ENCODE results near the gene EIF2B5.

Gene EIF2B5

DNA sequence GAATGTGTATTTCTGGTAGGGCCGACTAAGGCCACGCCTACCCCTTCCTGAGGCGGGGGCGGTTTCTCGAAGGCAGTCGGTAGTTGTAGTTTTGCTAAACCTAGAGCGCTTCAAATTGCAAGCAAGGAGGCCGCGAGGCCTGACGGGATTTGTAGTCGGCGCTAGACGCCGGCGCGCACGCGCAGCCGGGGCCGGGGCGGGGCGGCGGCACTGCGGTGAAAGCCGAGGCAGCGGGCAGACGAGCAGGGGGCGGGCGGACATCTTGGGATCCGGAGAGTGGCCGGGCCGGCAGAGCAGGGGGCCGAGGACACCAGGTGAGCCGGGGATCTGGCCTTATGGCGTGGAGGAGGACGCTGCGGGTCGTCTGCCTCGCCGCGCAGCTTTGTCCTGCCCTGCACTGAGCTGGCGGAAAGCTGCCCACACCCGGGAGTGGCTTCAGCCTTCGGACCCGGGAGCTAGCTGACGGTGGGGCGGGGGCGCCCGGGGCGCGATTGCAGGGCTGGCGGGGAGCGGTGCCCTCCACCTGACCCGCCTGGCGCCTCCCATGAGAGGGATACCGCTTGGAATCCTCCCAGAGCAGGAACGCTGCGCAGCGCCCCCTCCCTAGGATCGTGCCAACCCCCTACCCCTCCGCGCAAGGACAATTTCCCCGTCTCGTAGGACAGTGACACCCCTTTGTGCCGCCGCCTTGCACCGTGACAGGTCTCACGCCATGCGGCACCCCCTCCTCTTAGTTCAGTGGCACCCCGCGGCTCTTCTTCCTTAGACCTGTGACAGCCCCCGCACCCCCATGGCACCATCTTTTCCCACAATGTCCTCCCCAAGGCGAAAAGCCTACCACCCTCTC is 39.7 kb downstream of the EIF2B5 start, which contains the start of gene AP2M1:
TSS of gene AP2M1 (plus strand) at position 210 of the 847 bp plus-strand sequence. CDS start 2,139 bp downstream, outside the sequence.
- DNase-seq: peak; percentile 99

DNA sequence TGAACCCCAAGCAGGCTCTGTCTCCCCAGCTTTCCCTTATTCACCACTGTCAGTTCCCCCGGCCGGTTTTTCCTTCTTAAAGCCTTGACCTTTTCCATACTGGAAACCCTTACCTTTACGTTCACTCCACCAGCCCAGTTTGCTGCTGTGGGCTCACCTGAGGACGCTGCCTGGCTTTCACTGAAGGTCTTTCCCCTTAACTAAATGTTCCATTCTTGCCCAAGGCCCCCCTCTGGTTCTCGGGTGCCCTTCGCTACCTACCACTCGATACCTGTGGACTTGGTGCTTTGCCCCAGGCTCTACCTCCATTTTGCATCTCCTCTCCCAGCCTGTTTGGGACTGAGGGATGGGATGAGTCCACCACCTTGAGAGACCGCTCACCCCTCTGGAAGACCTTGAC is 40.3 kb downstream of the EIF2B5 start:
- DNase-seq: no peak

DNA sequence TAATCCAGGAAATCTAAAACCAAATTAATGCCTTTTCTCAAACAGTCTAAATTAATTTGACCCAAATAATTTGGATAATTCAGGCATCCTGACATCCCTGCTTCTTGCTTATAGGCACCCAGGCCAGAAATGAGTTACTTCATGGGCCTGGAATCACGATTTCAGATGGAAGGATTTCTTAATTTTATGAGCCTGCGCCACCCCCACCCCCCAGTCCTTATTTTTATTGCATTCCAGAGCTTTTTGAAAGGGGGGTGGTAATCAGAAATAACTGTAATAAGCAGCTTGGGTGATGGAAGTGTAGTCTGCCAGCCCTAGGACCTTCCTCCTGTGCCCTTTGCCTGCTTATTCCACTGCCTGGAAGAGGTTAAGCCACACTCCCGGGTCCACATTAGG is 40.8 kb downstream of the EIF2B5 start:
- DNase-seq: no peak

DNA sequence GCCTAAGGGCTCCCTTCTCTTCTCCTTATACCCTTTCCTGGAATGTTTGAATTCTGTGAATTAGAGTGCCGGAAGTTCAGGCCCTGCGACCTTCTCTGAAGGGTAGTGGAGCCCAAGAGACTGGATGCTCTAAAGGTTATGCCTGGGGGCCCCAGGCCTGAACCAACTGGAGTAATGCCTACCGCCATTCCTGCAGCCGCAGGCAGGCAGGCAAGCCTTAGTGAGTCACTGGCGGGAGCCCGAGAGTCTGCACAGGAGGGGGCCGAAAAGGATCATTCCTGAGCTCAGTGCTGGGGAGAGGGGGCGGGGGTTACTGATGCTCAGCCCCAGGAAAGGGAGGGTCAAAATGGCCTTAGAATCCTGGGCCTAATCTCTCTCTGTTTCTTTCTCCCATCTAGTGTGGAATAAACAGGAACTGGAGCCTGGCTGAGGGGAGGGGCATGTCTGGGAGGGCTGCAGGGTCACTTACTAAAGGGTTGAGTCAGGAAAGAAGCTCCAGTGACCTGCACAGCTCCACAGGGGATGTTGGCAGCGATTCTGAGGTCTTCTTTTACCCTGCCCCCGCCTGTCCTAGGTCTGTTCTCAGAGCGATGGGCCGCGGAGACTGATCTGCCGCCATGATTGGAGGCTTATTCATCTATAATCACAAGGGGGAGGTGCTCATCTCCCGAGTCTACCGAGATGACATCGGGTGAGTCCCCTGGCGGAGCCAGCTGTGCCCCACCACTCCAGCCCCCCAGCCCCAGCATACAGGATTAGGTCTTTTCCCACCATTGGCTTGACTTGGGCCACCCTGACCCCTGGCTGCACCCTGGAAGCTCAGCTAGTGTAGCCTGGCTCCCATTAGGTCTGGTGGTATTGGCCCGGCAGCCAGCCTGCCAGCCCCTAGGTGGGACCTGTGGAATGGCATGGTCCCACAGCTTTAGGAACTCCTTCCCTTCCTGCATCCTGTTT is 41.5 kb downstream of the EIF2B5 start:
- DNase-seq: peak; percentile 49

DNA sequence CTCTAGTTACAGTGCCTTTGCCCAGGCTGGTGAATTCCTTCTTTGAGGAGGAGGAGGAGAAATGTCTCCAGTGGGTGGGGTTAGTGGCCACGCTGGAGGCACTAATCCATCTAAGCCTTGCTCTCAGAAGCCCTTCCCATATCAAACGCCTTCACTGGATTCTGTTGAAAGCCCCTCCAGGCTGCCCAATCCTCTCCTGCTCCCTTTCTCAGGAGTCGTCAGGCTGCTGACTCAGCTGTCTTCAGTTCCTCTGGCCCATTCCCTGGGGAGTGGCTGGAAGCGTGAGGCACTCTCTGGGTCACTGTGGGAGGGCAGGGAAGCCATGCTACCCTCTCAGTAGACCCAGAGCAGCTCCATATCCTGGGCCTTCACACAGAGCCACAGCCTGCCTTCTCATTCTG is 42.2 kb downstream of the EIF2B5 start:
- no peak for DNase-seq

DNA sequence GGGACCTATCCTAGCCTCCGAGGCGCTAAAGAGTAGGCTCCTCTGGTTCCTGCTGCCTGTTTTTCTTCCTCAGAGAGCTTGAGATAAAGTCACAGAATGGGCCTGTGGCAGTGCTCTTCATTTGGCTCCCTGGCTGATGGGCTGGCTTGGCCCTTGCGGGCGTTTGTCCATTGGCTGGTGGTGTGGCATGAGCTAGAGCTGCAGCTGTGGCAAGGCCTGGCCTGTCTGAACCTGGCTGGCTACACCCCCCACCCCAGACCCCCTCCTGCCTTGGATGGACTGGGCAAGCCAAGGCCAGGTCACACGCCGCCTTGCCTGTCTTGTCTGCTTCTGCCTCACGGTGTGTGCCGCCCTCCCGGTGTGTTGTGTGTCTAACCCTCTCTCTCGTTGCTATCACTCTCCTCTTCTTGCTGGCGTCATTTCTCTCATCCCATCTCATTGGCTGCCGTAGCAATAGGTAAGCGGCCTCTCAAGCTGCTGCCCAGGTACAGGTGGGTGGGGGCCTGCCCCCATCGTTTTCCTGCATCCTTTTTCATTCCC is 42.7 kb downstream of the EIF2B5 start:
- no peak for DNase-seq

DNA sequence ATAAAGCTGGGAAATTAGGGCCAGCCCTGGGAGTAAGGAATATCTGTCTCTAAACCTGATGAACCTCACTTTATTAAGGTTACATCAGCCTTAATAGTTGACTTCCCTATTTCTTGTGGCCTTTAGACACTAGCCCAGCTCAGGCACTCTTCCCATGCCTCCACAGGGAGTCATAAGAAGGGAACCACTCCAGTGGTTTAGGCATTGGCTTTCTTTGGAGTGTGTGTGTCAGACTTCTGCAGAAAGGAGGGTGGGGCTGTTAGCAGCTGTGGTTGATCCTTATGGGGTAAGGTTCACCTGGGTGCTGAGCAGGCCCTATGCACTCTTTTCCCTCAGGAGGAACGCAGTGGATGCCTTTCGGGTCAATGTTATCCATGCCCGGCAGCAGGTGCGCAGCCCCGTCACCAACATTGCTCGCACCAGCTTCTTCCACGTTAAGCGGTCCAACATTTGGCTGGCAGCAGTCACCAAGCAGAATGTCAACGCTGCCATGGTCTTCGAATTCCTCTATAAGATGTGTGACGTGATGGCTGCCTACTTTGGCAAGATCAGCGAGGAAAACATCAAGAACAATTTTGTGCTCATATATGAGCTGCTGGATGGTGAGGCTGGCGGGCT is 43.5 kb downstream of the EIF2B5 start:
- no peak for DNase-seq

DNA sequence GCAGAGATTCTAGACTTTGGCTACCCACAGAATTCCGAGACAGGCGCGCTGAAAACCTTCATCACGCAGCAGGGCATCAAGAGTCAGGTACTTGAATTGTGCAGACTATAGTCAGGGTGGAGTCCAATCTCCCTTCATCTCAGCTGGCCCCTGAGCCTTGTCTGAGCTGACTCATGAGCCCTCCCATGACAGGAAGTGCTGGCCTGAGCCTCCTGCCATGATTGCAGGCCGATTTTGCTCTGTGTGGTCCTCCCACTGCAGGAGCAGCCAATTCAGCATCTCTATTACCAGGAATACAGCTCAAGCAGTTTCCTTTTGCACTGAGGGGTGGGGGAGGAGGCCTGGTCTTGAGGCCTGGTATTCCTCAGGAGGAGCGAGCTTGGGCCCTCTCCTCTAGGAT is 45.0 kb downstream of the EIF2B5 start:
- DNase-seq: no peak

DNA sequence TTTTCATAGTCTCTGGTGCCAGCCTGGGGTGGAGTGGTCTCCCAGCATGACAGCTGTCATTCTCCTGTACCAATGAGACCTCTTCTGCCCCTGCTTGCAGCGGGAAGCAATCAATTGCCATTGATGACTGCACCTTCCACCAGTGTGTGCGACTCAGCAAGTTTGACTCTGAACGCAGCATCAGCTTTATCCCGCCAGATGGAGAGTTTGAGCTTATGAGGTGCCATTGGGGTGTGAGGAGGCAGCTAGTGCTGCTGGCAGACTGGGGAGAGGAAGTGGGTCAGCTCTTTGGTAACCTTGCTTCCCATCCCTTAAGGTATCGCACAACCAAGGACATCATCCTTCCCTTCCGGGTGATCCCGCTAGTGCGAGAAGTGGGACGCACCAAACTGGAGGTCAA is 46.4 kb downstream of the EIF2B5 start:
- no peak for DNase-seq

DNA sequence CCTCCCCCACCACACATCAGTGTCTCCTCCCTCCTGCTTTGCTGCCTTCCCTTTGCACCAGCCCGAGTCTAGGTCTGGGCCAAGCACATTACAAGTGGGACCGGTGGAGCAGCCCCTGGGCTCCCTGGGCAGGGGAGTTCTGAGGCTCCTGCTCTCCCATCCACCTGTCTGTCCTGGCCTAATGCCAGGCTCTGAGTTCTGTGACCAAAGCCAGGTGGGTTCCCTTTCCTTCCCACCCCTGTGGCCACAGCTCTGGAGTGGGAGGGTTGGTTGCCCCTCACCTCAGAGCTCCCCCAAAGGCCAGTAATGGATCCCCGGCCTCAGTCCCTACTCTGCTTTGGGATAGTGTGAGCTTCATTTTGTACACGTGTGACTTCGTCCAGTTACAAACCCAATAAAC is 48.5 kb downstream of the EIF2B5 start:
- DNase-seq: no peak

DNA sequence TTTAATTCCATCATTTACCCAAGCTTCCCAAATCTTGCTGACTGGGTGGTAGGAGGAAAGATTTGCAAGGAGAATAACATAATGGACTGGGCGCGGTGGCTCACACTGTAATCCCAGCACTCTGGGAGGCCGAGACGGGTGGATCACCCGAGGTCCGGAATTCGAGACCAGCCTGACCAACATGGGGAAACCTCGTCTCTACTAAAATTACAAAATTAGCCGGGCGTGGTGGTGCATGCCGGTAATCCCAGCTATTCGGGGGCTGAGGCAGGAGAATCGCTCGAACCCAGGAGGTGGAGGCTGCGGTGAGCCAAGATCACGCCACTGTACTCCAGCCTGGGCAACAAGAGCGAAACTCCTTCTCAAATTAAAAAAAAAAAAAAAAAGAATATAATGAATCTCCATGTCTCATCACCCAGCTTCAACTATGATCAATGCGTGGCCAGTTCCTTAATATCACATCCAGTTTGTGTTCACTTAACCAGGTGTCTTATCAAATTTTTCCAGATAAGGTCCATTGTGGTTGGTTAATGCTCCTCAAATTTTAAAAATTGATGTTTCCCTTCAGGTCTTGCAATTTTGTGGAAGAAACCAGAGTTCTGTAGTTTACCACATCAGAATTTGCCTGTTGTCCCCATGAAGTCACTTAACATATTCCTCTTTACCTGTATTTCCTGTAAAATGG is 49.5 kb downstream of the EIF2B5 start:
- DNase-seq: no peak

DNA sequence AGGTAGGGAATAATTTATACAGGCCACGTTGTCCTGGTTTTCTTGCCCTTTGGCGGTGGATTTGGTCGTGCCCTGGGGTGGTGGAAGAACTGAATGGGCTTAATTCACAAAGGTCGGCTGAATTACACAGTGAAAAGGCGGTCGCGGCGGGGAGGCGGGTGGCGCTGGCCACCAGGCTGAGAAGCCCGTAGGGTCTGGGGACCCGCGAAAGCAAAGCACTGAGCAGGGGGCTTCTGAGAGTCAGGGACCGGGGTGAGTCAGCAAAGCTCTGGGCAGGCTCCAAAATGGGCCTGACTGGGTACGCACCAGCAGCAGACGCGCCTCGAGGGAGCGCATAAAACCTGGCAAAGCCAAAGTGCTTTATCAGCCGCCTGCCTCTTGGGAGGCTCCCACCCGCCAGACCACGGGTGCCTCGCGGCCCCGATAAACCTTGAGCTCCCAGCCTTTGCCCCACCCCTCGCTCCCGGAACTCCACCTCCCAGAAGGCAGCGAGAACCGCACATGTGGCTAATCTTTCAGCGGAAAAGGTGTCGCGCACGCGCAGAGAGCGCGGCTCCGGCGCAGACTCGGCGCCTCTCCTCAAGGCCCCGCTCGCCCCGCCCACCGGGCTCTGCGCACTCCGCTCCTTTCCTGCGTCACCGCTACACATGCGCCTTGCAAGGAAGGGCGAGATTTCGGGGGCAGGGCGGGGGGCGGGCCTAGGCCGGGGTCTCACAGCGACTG is 50.5 kb downstream of the EIF2B5 start:
- DNase-seq: peak; percentile 100

DNA sequence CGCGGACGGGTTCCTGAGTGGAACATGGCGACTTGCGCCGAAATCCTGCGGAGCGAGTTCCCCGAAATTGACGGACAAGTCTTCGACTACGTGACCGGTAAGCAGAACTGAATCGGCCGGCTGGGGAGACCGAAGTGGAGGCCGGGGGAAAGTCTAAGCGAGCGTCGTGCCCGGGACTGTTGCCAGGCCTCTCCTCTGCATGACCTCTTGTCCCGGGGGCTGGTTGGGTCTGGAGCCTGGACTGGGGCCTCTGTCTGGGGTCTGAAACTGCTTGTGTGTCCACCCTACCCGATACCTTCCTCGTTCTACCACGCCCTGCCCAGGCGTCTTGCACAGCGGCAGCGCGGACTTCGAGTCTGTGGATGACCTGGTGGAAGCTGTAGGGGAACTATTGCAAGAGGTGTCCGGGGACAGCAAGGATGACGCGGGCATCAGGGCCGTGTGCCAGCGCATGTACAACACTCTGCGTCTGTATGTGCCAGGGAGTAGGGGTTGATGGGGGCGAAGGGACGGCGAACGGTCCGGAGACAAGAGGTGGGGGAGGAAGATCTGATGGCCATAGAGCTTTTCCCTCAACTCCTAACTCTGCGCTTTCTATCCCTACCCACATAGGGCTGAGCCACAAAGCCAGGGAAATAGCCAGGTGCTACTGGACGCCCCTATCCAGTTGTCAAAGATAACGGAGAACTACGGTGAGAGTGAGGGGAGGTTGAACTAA is 51.2 kb downstream of the EIF2B5 start, which contains the start of gene ABCF3:
TSS of gene ABCF3 (plus strand) at position 16 of the 718 bp plus-strand sequence. CDS start at position 25, 9 bp downstream.
- DNase-seq: no peak

DNA sequence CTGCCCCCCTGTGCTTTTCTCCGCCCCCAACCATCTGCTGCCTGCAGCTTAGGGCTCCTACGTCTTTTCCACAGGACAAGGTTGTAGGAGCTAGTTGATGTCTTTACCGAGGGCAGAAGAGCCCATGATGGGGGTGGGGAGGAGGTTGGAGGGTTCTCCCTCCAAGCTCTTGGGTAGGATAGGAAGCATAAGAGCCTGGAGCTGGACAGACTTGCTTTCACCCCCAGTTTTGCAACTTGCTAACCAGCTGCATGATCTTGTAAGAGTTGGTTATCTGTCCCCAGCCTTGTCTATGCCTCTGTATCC is 51.7 kb downstream of the EIF2B5 start:
- peak; percentile 48 for DNase-seq

DNA sequence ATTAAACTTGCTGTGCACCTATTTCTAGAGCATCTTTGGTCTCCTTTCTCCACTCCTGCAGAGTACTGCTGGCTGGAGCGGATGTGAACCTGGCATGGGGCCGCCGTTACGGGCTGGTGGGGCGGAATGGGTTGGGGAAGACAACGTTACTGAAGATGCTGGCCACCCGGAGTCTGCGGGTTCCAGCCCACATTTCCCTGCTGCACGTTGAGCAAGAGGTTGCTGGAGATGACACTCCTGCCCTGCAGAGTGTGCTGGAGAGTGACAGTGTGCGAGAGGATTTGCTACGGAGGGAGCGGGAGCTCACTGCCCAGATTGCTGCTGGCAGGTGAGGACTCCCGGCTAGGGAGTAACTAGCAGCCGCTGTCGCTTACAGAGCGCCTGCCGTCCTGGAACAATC is 52.9 kb downstream of the EIF2B5 start:
- DNase-seq: no peak

DNA sequence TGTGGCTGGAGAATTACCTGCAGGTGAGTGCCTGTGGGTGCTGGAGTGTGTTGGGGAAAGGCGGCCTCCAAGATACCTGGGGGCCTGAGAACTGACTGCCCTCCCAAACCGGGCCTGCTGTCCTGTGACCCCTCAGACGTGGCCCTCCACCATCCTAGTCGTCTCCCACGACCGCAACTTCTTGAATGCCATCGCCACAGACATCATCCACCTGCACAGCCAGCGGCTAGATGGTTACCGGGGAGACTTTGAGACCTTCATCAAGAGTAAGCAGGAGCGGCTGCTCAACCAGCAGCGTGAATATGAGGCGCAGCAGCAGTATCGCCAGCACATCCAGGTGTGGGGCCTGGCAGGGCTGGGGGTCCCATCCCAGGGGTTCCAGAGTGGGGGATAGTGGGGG is 54.3 kb downstream of the EIF2B5 start:
- no peak for DNase-seq

DNA sequence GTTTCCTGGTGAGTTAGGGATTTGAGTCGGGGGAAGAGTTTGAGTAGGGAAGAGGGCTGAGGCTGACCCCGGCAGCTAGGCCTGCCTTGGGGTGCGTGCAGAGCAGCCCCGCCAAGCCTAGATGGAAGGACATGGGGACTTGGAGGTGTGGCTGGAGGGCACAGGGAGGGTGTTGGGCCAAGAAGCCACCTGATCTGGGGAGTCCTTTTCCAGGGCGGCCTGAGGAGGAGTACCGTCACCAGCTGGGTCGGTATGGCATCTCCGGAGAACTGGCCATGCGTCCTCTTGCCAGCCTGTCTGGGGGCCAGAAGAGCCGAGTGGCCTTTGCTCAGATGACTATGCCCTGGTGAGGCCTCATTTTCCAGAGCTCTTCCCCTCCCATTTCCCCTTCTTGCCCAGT is 57.7 kb downstream of the EIF2B5 start:
- no peak for DNase-seq

DNA sequence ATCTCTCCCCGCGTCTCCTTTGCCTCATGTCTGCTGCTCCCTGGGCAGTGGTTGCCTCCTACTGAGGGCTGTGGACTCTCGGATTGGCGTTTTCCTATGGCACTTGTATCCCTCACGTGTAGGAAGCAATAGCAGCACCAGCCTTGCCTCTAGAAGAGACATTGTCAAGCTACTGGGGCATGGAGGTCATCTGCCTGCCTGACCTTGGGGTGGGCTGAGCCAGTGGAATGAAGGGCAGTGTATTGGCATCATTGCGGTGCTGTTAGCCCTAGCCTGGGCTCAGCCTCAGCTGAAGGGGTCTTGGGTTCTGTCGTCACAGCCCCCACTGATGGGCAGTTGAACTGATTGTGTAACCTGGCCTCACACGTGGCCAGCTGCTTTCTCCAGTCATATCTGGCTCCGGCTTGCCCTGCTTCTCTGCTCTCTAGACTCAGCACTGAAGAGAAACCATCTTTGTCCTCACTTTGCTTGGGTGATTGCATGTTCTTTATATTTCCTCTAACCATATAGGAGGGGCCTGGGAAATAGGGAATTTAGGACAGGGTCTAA is 58.9 kb downstream of the EIF2B5 start:
- DNase-seq: no peak

All from NCI-H69 (cell line).